SK-N-SH (cell line): ENCODE results near the gene PAK3. TPM values are rescaled to one million over a fixed set of nuclear protein-coding genes. Genes with fewer than 3 reads are reported as not detected.

Experiments
- CTCF ChIA-PET: fragments of 300-600, 350-600 bp; formaldehyde crosslinking; extraction: SDS; loops from one replicate; lab custom pipeline; 2021; lab: Yijun Ruan, JAX
- POLR2A ChIA-PET: fragments of 350-600 bp; sonication (Branson Sonifier 250); formaldehyde crosslinking; extraction: SDS; loops from one replicate; lab custom pipeline; 2020; ENCODE audit warnings: antibody characterized with exemption, inconsistent platforms; lab: Yijun Ruan, JAX
- DNase-seq: peaks from one replicate; pipeline ENCODE4 v3.0.0; 2012
- H2AFZ ChIP-seq: fragments of 200-600 bp; sonication (generic); 2 replicates; pipeline ENCODE4 v1.8.1; 2016; ENCODE audit warnings: antibody characterized with exemption, mild to moderate bottlenecking, low read depth
- H3F3A ChIP-seq: fragments of 200-600 bp; sonication (generic); replicated peaks from 2 replicates; pipeline ENCODE3; 2016; ENCODE audit warnings: antibody characterized with exemption, mild to moderate bottlenecking; ENCODE audit not compliant: insufficient read depth
- H3K27ac ChIP-seq, 2 experiments: fragments of 200-500 bp in 1 of 2; fragments of 200-600 bp in 1 of 2; sonication (Bioruptor generic) in 1 of 2; sonication (generic), shearing (Covaris generic) in 1 of 2; 2 replicates each; pipeline versions ENCODE4 v1.5.1 to v1.6.1; 2014 to 2016; ENCODE audit warnings: low read depth in 2 of 2, inconsistent platforms in 1 of 2, low read length in 1 of 2, mild to moderate bottlenecking in 1 of 2, mixed read lengths in 1 of 2
- H3K27me3 ChIP-seq: fragments of 200-600 bp; sonication (generic), shearing (Covaris generic); 2 replicates; pipeline ENCODE4 v1.6.1; 2016; ENCODE audit warnings: mixed run types; ENCODE audit not compliant: insufficient read depth
- H3K36me3 ChIP-seq, 2 experiments: fragments of 200-500 bp in 1 of 2; fragments of 200-600 bp in 1 of 2; sonication (Bioruptor generic) in 1 of 2; sonication (generic) in 1 of 2; replicated peaks in 1 of 2; 2 replicates each; pipeline versions ENCODE3 to v1.5.1; 2014 to 2016; ENCODE audit warnings: low read length in 1 of 2, mild to moderate bottlenecking in 1 of 2; ENCODE audit not compliant: insufficient read depth in 2 of 2, control insufficient read depth in 1 of 2
- H3K4me1 ChIP-seq, 2 experiments: fragments of 200-500 bp in 1 of 2; fragments of 200-600 bp in 1 of 2; sonication (Bioruptor generic) in 1 of 2; sonication (generic), shearing (Covaris generic) in 1 of 2; 2 replicates each; pipeline versions ENCODE4 v1.5.1 to v1.6.1; 2014 to 2016; ENCODE audit warnings: low read depth in 1 of 2, low read length in 1 of 2, mixed run types in 1 of 2; ENCODE audit not compliant: insufficient read depth in 2 of 2, control insufficient read depth in 1 of 2
- H3K4me2 ChIP-seq: fragments of 200-600 bp; sonication (generic), shearing (Covaris generic); 2 replicates; pipeline ENCODE4 v1.6.1; 2017; ENCODE audit warnings: mixed run types
- H3K4me3 ChIP-seq, 2 experiments: fragments of 200-500 bp in 1 of 2; fragments of 200-600 bp in 1 of 2; sonication (Bioruptor generic) in 1 of 2; sonication (generic), shearing (Covaris generic) in 1 of 2; 2 replicates each; pipeline versions ENCODE4 v1.5.1 to v1.8.1; 2014 to 2016; ENCODE audit warnings: low read depth in 2 of 2, inconsistent platforms in 1 of 2, low read length in 1 of 2, mild to moderate bottlenecking in 1 of 2, mixed read lengths in 1 of 2, moderate library complexity in 1 of 2
- H3K79me2 ChIP-seq: fragments of 200-600 bp; sonication (generic); 2 replicates; pipeline ENCODE4 v1.8.1; 2017; ENCODE audit warnings: mild to moderate bottlenecking; ENCODE audit not compliant: insufficient read depth
- H3K9ac ChIP-seq: fragments of 200-600 bp; sonication (generic); 2 replicates; pipeline ENCODE4 v1.6.1; 2017; ENCODE audit warnings: mixed run types
- H3K9me2 ChIP-seq: fragments of 200-600 bp; sonication (generic); 2 replicates; pipeline ENCODE4 v1.6.1; 2017; ENCODE audit warnings: mixed run types
- H3K9me3 ChIP-seq: fragments of 200-600 bp; sonication (generic); 2 replicates; pipeline ENCODE4 v1.6.1; 2017; ENCODE audit warnings: mixed run types, mild to moderate bottlenecking, moderate library complexity
- H4K20me1 ChIP-seq: fragments of 200-600 bp; sonication (generic); 2 replicates; pipeline ENCODE4 v1.6.1; 2017; ENCODE audit warnings: mild to moderate bottlenecking, mixed run types; ENCODE audit not compliant: insufficient read depth
- CTCF ChIP-seq: fragments of 200-600 bp; sonication (generic); IDR thresholded peaks from 2 replicates; pipeline ENCODE4 v1.6.1; 2017; ENCODE audit warnings: antibody characterized with exemption, mild to moderate bottlenecking, moderate library complexity
- ELF1 ChIP-seq: IDR thresholded peaks from 2 replicates; pipeline ENCODE4 v1.4.0; 2012
- EP300 ChIP-seq, 2 experiments: IDR thresholded peaks; 2 replicates each; pipeline versions ENCODE4 v1.4.0 to v1.6.1; 2012; ENCODE audit warnings: borderline replicate concordance in 1 of 2, low read depth in 1 of 2, low read length in 1 of 2
- FOXM1 ChIP-seq: IDR thresholded peaks from 2 replicates; pipeline ENCODE4 v1.4.0; 2012; ENCODE audit warnings: low read depth, mild to moderate bottlenecking
- JUND ChIP-seq: IDR thresholded peaks from 2 replicates; pipeline ENCODE4 v1.4.0; 2012
- MEF2A ChIP-seq: IDR thresholded peaks from 2 replicates; pipeline ENCODE4 v1.4.0; 2012; ENCODE audit warnings: low read depth, borderline replicate concordance
- NFIC ChIP-seq: IDR thresholded peaks from 2 replicates; pipeline ENCODE4 v1.4.0; 2012; ENCODE audit warnings: borderline replicate concordance
- RAD21 ChIP-seq: IDR thresholded peaks from 2 replicates; pipeline ENCODE4 v1.6.1; 2012; ENCODE audit warnings: mild to moderate bottlenecking, low read length
- RFX5 ChIP-seq: IDR thresholded peaks from 2 replicates; pipeline ENCODE4 v1.6.1; 2012; ENCODE audit warnings: mild to moderate bottlenecking, improper control_type of control experiment, low read length
- SMC3 ChIP-seq: IDR thresholded peaks from 2 replicates; pipeline ENCODE4 v1.6.1; 2012; ENCODE audit warnings: low read depth, low read length, improper control_type of control experiment
- TCF12 ChIP-seq: IDR thresholded peaks from 2 replicates; pipeline ENCODE4 v1.4.0; 2012
- whole genome bisulfite sequencing: methylation state at CpG from one replicate; pipeline ENCODE4 v1.1.6; 2017; ENCODE audit warnings: low lambda C conversion rate; 5-methylcytosine and 5-hydroxymethylcytosine counted together
- polyA plus RNA-seq, 3 experiments: library from polyadenylated mRNA; depleted of rRNA; stranded (reverse); fragments of >200 nt; gene quantifications; 2 replicates each; pipeline ENCODE4 v1.2.3, GENCODE V29; 2012
- TF ChIP-seq, protein P1 (sequence below): fragments of 150-350 bp; IDR thresholded peaks from 2 replicates; pipeline ENCODE4 v1.6.1; 2016; ENCODE audit warnings: mild to moderate bottlenecking, low read depth, low read length
- TF ChIP-seq, protein P2 (sequence below): IDR thresholded peaks from 2 replicates; pipeline ENCODE4 v1.4.0; 2012; ENCODE audit warnings: low read depth, borderline replicate concordance
- TF ChIP-seq, protein P3 (sequence below): IDR thresholded peaks from 2 replicates; pipeline ENCODE4 v1.6.1; 2012; ENCODE audit warnings: mild to moderate bottlenecking, low read depth, low read length, moderate library complexity

The PAK3 gene
- polyA plus RNA-seq, 1 of the 3 experiments (the other 2 are of a cell fraction): 0.23 TPM

DNA sequence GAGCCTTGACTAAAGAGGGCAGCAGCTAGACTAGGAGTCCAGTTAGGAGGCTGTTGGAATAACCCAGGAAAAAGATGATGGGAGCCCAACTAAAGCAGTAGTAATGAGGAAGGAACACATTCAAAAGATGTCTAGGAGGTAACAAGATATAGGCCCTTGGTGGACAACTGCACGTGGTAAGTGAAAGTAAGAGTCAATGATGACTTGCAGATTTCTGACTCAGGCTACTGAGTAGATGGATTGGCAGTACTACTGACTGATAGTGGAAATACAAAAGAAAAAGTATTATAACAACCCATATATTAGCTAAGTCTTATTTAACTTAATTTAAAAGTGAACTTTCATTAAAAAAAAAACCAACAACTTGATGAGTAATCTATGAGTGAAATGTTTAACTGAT is 74.0 kb downstream of the PAK3 start:
- no peaks in the 10 kb centered on the region for H3K9me3 ChIP-seq
- H3F3A ChIP-seq: no peaks in the 10 kb centered on the region
- no peaks in the 10 kb centered on the region for H3K4me1 ChIP-seq
- no peaks in the 10 kb centered on the region for H3K27me3 ChIP-seq
- no peaks in the 10 kb centered on the region for H4K20me1 ChIP-seq
- WGBS: 0% methylated on average over 1 of the region's 1 CpG
- DNase-seq: no peak
- no peak overlapping the region for H2AFZ ChIP-seq
- no peak for TF ChIP-seq ELF1
- TF ChIP-seq, all 33 proteins: peak for 0
- Histone ChIP-seq H3K9ac (no peak overlapping the region), H3K4me3 (no peak overlapping the region), H3K4me2 (no peak overlapping the region), H3K9me2 (no peaks in the 10 kb centered on the region), H3K27ac (no peak overlapping the region), H3K79me2 (no peaks in the 10 kb centered on the region), H3K36me3 (no peaks in the 10 kb centered on the region)
- POLR2A ChIA-PET: no interaction called here
- CTCF ChIA-PET: interaction anchor here (0.8 kb wide), 1 partner anchor 408 kb away, joined by 3 read pairs; no protein-coding TSS in a partner anchor

DNA sequence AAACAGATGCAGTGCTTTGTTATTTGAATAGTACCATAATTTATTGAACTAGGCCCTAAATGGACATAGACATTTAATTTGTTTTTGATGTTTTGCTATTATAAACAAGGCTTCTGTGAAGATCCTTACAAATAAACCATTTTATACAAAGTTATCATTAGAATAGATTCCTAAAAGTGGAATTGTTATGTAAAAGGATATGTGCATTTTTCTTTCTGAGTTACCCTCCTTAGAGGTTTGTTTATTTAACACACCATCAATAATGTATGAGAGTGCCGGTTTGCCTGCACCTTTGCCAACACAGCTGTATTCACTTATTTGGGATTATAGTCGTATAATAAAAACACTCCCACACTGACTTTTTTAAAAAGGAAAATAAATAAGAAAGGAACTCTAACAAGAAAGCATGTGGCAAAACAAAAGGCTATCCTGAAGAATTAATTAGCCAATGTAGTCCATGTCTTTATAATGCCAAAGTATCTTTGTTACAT is 84.8 kb downstream of the PAK3 start:
- H4K20me1 ChIP-seq: no peaks in the 10 kb centered on the region
- H3K27me3 ChIP-seq: no peaks in the 10 kb centered on the region
- no peaks in the 10 kb centered on the region for H3K9me2 ChIP-seq
- TF ChIP-seq JUND: no peak
- TF ChIP-seq SMC3: no peak
- no peak for TF ChIP-seq EP300 (IDR thresholded peaks at IDR 0.05; ENCODE audit: borderline replicate concordance in 1 of 2, low read depth in 1 of 2, low read length in 1 of 2)
- no peak for TF ChIP-seq FOXM1
- TF ChIP-seq RAD21: no peak
- no peak for TF ChIP-seq RFX5
- no peak for TF ChIP-seq MEF2A
- TF ChIP-seq, protein P1, sequence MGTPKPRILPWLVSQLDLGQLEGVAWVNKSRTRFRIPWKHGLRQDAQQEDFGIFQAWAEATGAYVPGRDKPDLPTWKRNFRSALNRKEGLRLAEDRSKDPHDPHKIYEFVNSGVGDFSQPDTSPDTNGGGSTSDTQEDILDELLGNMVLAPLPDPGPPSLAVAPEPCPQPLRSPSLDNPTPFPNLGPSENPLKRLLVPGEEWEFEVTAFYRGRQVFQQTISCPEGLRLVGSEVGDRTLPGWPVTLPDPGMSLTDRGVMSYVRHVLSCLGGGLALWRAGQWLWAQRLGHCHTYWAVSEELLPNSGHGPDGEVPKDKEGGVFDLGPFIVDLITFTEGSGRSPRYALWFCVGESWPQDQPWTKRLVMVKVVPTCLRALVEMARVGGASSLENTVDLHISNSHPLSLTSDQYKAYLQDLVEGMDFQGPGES: no peak
- TF ChIP-seq, protein P2, sequence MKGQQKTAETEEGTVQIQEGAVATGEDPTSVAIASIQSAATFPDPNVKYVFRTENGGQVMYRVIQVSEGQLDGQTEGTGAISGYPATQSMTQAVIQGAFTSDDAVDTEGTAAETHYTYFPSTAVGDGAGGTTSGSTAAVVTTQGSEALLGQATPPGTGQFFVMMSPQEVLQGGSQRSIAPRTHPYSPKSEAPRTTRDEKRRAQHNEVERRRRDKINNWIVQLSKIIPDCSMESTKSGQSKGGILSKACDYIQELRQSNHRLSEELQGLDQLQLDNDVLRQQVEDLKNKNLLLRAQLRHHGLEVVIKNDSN: no peak
- no peak for TF ChIP-seq CTCF
- TF ChIP-seq ELF1: no peak
- TF ChIP-seq, protein P3, sequence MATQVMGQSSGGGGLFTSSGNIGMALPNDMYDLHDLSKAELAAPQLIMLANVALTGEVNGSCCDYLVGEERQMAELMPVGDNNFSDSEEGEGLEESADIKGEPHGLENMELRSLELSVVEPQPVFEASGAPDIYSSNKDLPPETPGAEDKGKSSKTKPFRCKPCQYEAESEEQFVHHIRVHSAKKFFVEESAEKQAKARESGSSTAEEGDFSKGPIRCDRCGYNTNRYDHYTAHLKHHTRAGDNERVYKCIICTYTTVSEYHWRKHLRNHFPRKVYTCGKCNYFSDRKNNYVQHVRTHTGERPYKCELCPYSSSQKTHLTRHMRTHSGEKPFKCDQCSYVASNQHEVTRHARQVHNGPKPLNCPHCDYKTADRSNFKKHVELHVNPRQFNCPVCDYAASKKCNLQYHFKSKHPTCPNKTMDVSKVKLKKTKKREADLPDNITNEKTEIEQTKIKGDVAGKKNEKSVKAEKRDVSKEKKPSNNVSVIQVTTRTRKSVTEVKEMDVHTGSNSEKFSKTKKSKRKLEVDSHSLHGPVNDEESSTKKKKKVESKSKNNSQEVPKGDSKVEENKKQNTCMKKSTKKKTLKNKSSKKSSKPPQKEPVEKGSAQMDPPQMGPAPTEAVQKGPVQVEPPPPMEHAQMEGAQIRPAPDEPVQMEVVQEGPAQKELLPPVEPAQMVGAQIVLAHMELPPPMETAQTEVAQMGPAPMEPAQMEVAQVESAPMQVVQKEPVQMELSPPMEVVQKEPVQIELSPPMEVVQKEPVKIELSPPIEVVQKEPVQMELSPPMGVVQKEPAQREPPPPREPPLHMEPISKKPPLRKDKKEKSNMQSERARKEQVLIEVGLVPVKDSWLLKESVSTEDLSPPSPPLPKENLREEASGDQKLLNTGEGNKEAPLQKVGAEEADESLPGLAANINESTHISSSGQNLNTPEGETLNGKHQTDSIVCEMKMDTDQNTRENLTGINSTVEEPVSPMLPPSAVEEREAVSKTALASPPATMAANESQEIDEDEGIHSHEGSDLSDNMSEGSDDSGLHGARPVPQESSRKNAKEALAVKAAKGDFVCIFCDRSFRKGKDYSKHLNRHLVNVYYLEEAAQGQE: no peak
- TF ChIP-seq TCF12: no peak
- no peak for TF ChIP-seq NFIC
- H3K4me1 ChIP-seq: no peaks in the 10 kb centered on the region
- H3K9me3 ChIP-seq: no peaks in the 10 kb centered on the region
- no peaks in the 10 kb centered on the region for H3K36me3 ChIP-seq
- no peak overlapping the region for H3K9ac ChIP-seq
- DNase-seq: no peak
- H3K79me2 ChIP-seq: no peaks in the 10 kb centered on the region
- no peak overlapping the region for H2AFZ ChIP-seq
- WGBS: 33% methylated on average over 2 of the region's 2 CpGs
- H3K4me2 ChIP-seq: no peak overlapping the region
- H3K27ac ChIP-seq: no peak overlapping the region
- no peaks in the 10 kb centered on the region for H3F3A ChIP-seq
- ChIA-PET CTCF (interaction anchor here (1.0 to 1.3 kb wide), 3 partner anchors 8 to 12 kb away, joined by 3 read pairs; no protein-coding TSS in a partner anchor), POLR2A (no interaction called here)
- H3K4me3 ChIP-seq: no peak overlapping the region
